H9 (cell line): ENCODE results near the gene OOSP3. TPM values are rescaled to one million over a fixed set of nuclear protein-coding genes. Genes with fewer than 3 reads are reported as not detected.
"Not testable (repeated sequence)": the region's sequence is repeated elsewhere in the genome, so short reads cannot be mapped to it uniquely, and the experiment has no call there.

Experiments used
- DNase-seq: peaks from one replicate; pipeline ENCODE4 v3.0.0-alpha.2; 2017
- H2AFZ ChIP-seq: one replicate; pipeline ENCODE4 v1.6.1; 2013; ENCODE audit warnings: mild to moderate bottlenecking, low read length, control low read depth, moderate library complexity
- H2AK5ac ChIP-seq: 2 replicates; pipeline ENCODE4 v1.6.1; 2013; ENCODE audit warnings: low read length, control low read depth, mixed read lengths; ENCODE audit not compliant: insufficient read length
- H2BK120ac ChIP-seq: one replicate; pipeline ENCODE4 v1.6.1; 2013; ENCODE audit warnings: low read depth, mild to moderate bottlenecking, low read length, control low read depth, inconsistent platforms; ENCODE audit not compliant: poor library complexity, severe bottlenecking
- H2BK12ac ChIP-seq: 2 replicates; pipeline ENCODE4 v1.6.1; 2013; ENCODE audit warnings: low read length, control low read depth, mixed read lengths, low read depth; ENCODE audit not compliant: insufficient read length
- H2BK15ac ChIP-seq: 2 replicates; pipeline ENCODE4 v1.6.1; 2013; ENCODE audit warnings: low read depth, low read length, control low read depth
- H2BK20ac ChIP-seq: one replicate; pipeline ENCODE4 v1.6.1; 2013; ENCODE audit warnings: low read depth, mild to moderate bottlenecking, low read length, control low read depth, inconsistent platforms; ENCODE audit not compliant: poor library complexity, severe bottlenecking
- H2BK5ac ChIP-seq: 2 replicates; pipeline ENCODE4 v1.6.1; 2013; ENCODE audit warnings: low read length, control low read depth, mixed read lengths; ENCODE audit not compliant: insufficient read length
- H3K14ac ChIP-seq: 2 replicates; pipeline ENCODE4 v1.6.1; 2013; ENCODE audit warnings: low read length, control low read depth; ENCODE audit not compliant: insufficient read depth
- H3K18ac ChIP-seq: 2 replicates; pipeline ENCODE4 v1.6.1; 2013; ENCODE audit warnings: low read depth, mild to moderate bottlenecking, mixed read lengths, low read length, control low read depth; ENCODE audit not compliant: insufficient read length
- H3K23ac ChIP-seq: 2 replicates; pipeline ENCODE4 v1.6.1; 2013; ENCODE audit warnings: low read length, control low read depth, mixed read lengths, low read depth; ENCODE audit not compliant: insufficient read length
- H3K23me2 ChIP-seq: 2 replicates; pipeline ENCODE4 v1.6.1; 2013; ENCODE audit warnings: low read depth, mild to moderate bottlenecking, mixed read lengths, low read length, control low read depth; ENCODE audit not compliant: insufficient read length, poor library complexity, severe bottlenecking
- H3K27ac ChIP-seq: 2 replicates; pipeline ENCODE4 v1.5.1; 2013; ENCODE audit warnings: low read length, control low read depth, mixed read lengths, low read depth; ENCODE audit not compliant: insufficient read length
- H3K27me3 ChIP-seq: 2 replicates; pipeline ENCODE4 v1.6.1; 2013; ENCODE audit warnings: low read length, control low read depth, inconsistent platforms; ENCODE audit not compliant: insufficient read depth
- H3K4ac ChIP-seq: 2 replicates; pipeline ENCODE4 v1.6.1; 2013; ENCODE audit warnings: low read depth, mild to moderate bottlenecking, control low read depth, inconsistent platforms, low read length, moderate library complexity
- H3K4me1 ChIP-seq: 2 replicates; pipeline ENCODE4 v1.6.1; 2013; ENCODE audit warnings: low read length, control low read depth, inconsistent platforms; ENCODE audit not compliant: insufficient read depth
- H3K4me2 ChIP-seq: 2 replicates; pipeline ENCODE4 v1.6.1; 2013; ENCODE audit warnings: low read length, control low read depth, mixed read lengths; ENCODE audit not compliant: insufficient read length, insufficient read depth
- H3K56ac ChIP-seq: 2 replicates; pipeline ENCODE4 v1.6.1; 2013; ENCODE audit warnings: low read depth, mild to moderate bottlenecking, mixed read lengths, low read length, control low read depth; ENCODE audit not compliant: insufficient read length
- H3K79me1 ChIP-seq: 2 replicates; pipeline ENCODE4 v1.6.1; 2013; ENCODE audit warnings: low read depth, mild to moderate bottlenecking, moderate library complexity, low read length, control low read depth, inconsistent platforms; ENCODE audit not compliant: insufficient read depth, poor library complexity, severe bottlenecking
- H3K79me2 ChIP-seq: 2 replicates; pipeline ENCODE4 v1.6.1; 2013; ENCODE audit warnings: low read length, control low read depth, inconsistent platforms; ENCODE audit not compliant: insufficient read depth
- H3K9ac ChIP-seq: 2 replicates; pipeline ENCODE4 v1.6.1; 2013; ENCODE audit warnings: low read length, control low read depth, mixed read lengths; ENCODE audit not compliant: insufficient read length; ENCODE audit errors: extremely low read depth
- H3K9me3 ChIP-seq: one replicate; pipeline ENCODE4 v1.6.1; 2013; ENCODE audit warnings: low read depth, low read length, inconsistent platforms; ENCODE audit not compliant: control insufficient read depth
- H3T11ph ChIP-seq: one replicate; pipeline ENCODE4 v1.6.1; 2013; ENCODE audit warnings: mild to moderate bottlenecking, low read length, control low read depth, inconsistent platforms
- H4K20me1 ChIP-seq: one replicate; pipeline ENCODE4 v1.6.1; 2013; ENCODE audit not compliant: control insufficient read depth, insufficient read length, insufficient read depth
- H4K5ac ChIP-seq: 2 replicates; pipeline ENCODE4 v1.6.1; 2013; ENCODE audit warnings: low read depth, mild to moderate bottlenecking, mixed read lengths, low read length, control low read depth; ENCODE audit not compliant: insufficient read length
- H4K8ac ChIP-seq: replicated peaks from 2 replicates; pipeline ENCODE4 v1.6.1; 2013; ENCODE audit warnings: low read length, control low read depth, mixed read lengths, low read depth; ENCODE audit not compliant: insufficient read length
- H4K91ac ChIP-seq: 2 replicates; pipeline ENCODE4 v1.6.1; 2013; ENCODE audit warnings: low read depth, mild to moderate bottlenecking, moderate library complexity, mixed read lengths, low read length, control low read depth; ENCODE audit not compliant: insufficient read length
- H3K27ac Mint-ChIP-seq, 3 experiments: 2 replicates in 2 of 3; 3 replicates in 1 of 3; pipeline ENCODE4 v1.8.0; 2020 to 2021; ENCODE audit warnings: mixed read lengths in 3 of 3, mild to moderate bottlenecking in 1 of 3, moderate library complexity in 1 of 3
- H3K27me3 Mint-ChIP-seq: 2 replicates; pipeline ENCODE4 v1.8.0; 2021; ENCODE audit warnings: low read depth, mild to moderate bottlenecking, moderate library complexity, mixed read lengths
- H3K36me3 Mint-ChIP-seq, 3 experiments: 2 replicates in 2 of 3; 3 replicates in 1 of 3; pipeline ENCODE4 v1.8.0; 2020 to 2021; ENCODE audit warnings: low read depth in 3 of 3, mixed read lengths in 3 of 3; ENCODE audit not compliant: insufficient read depth in 1 of 3
- H3K4me1 Mint-ChIP-seq, 2 experiments: 2 replicates each; pipeline ENCODE4 v1.8.0; 2020; ENCODE audit warnings: mixed read lengths in 2 of 2
- H3K4me3 Mint-ChIP-seq, 2 experiments: 2 replicates in 1 of 2; 3 replicates in 1 of 2; pipeline ENCODE4 v1.8.0; 2020 to 2021; ENCODE audit warnings: mild to moderate bottlenecking in 2 of 2, mixed read lengths in 2 of 2, moderate library complexity in 1 of 2
- H3K9me3 Mint-ChIP-seq, 2 experiments: 2 replicates in 1 of 2; 3 replicates in 1 of 2; pipeline ENCODE4 v1.8.0; 2020; ENCODE audit warnings: mild to moderate bottlenecking in 2 of 2, mixed read lengths in 2 of 2, moderate library complexity in 1 of 2
- WGBS: extraction: QIAGEN DNeasy Blood & Tissue Kit; methylation state at CpG from one replicate; pipeline ENCODE4 v1.1.7; 2013; ENCODE audit warnings: missing lambda C conversion rate, low lambda C conversion rate, mixed read lengths; ENCODE audit not compliant: insufficient read length; ENCODE audit errors: extremely low coverage; 5-methylcytosine and 5-hydroxymethylcytosine counted together
- total RNA-seq: library from RNA; stranded (reverse); gene quantifications from 2 replicates; pipeline ENCODE4 v1.2.1, GENCODE V29; 2021

Gene OOSP3
- total RNA-seq, 1 experiment from 2014 or later = not detected

- H2BK20ac ChIP-seq, H3K4me1 ChIP-seq, H3K27me3 ChIP-seq, H3K27ac Mint-ChIP-seq, H2AK5ac ChIP-seq, H2AFZ ChIP-seq, H3K4me2 ChIP-seq, H3K18ac ChIP-seq, H3K9me3 Mint-ChIP-seq, H2BK120ac ChIP-seq, H3K79me1 ChIP-seq, H3K36me3 Mint-ChIP-seq, H4K91ac ChIP-seq, H3K14ac ChIP-seq, H3K27me3 Mint-ChIP-seq, H3T11ph ChIP-seq, H2BK12ac ChIP-seq, H4K8ac ChIP-seq, H3K79me2 ChIP-seq, H4K20me1 ChIP-seq, H3K23ac ChIP-seq, H3K4me1 Mint-ChIP-seq, H3K4me3 Mint-ChIP-seq, H3K23me2 ChIP-seq, H2BK15ac ChIP-seq, H3K27ac ChIP-seq, H3K56ac ChIP-seq, DNase-seq, H3K4ac ChIP-seq, H2BK5ac ChIP-seq, H3K9ac ChIP-seq, H4K5ac ChIP-seq, H3K9me3 ChIP-seq: not testable (repeated sequence)
- no CpG with 5 or more reads among the region's 5 CpGs for WGBS
These were observed 27.2 kb upstream of the OOSP3 start for GRCh38 chr11:59851416-59851815.
